SU-DHL-6 (cell line): ENCODE results near the gene CAPG.

Source experiments
- H2AFZ ChIP-seq: fragments of 200-600 bp; sonication (generic); 2 replicates; pipeline ENCODE4 v1.6.1; 2014; ENCODE audit warnings: low read depth, mild to moderate bottlenecking, moderate library complexity, mixed read lengths, antibody characterized with exemption, low read length; ENCODE audit not compliant: severe bottlenecking
- H3F3A ChIP-seq: fragments of 200-600 bp; shearing (Covaris generic); 2 replicates; pipeline ENCODE4 v1.6.0; 2016; ENCODE audit warnings: antibody characterized with exemption, mild to moderate bottlenecking; ENCODE audit not compliant: insufficient read depth
- H3K27ac ChIP-seq: fragments of 200-600 bp; sonication (generic); 2 replicates; pipeline ENCODE4 v1.5.1; 2016; ENCODE audit warnings: low read depth, mild to moderate bottlenecking, low read length, moderate library complexity, mixed read lengths
- H3K27me3 ChIP-seq: fragments of 200-600 bp; sonication (generic), shearing (Covaris generic); 2 replicates; pipeline ENCODE4 v1.6.0; 2014; ENCODE audit warnings: mild to moderate bottlenecking, low read length
- H3K36me3 ChIP-seq: fragments of 200-600 bp; sonication (generic); 2 replicates; pipeline ENCODE4 v1.6.1; 2014; ENCODE audit warnings: mild to moderate bottlenecking, low read length, mixed read lengths
- H3K4me2 ChIP-seq: fragments of 300-600, 200-600 bp; shearing (Covaris generic), sonication (generic); 2 replicates; pipeline ENCODE4 v1.6.0; 2014; ENCODE audit warnings: low read length, low read depth, mild to moderate bottlenecking; ENCODE audit not compliant: poor library complexity, severe bottlenecking
- H3K4me3 ChIP-seq: fragments of 200-600 bp; sonication (generic); 2 replicates; pipeline ENCODE4 v1.5.1; 2014; ENCODE audit warnings: antibody characterized with exemption, low read length, mild to moderate bottlenecking, mixed read lengths; ENCODE audit not compliant: insufficient read depth, poor library complexity, severe bottlenecking
- H3K79me2 ChIP-seq: fragments of 200-600 bp; sonication (generic); 2 replicates; pipeline ENCODE4 v1.6.1; 2014; ENCODE audit warnings: mild to moderate bottlenecking, low read length, moderate library complexity; ENCODE audit not compliant: insufficient read depth
- H3K9ac ChIP-seq: fragments of 200-600 bp; sonication (generic); 2 replicates; pipeline ENCODE4 v1.7.0; 2014; ENCODE audit warnings: mild to moderate bottlenecking, low read length
- H3K9me2 ChIP-seq: fragments of 200-600 bp; sonication (generic); replicated peaks from 2 replicates; pipeline ENCODE4 v1.6.1; 2014; ENCODE audit warnings: low read length; ENCODE audit not compliant: insufficient read depth
- H3K9me3 ChIP-seq: fragments of 200-600 bp; sonication (generic); 2 replicates; pipeline ENCODE4 v1.6.1; 2014; ENCODE audit warnings: low read length, mixed read lengths; ENCODE audit not compliant: insufficient read depth
- H4K20me1 ChIP-seq: fragments of 200-600 bp; sonication (generic); 2 replicates; pipeline ENCODE4 v1.6.1; 2014; ENCODE audit warnings: low read depth, mild to moderate bottlenecking, antibody characterized with exemption, low read length, moderate library complexity, mixed read lengths
- EZH2phosphoT487 ChIP-seq: fragments of 200-600 bp; sonication (generic), shearing (Covaris generic); conservative IDR thresholded peaks from 2 replicates; pipeline ENCODE4 v1.6.1; 2018; ENCODE audit warnings: mild to moderate bottlenecking, antibody characterized with exemption, low read length, moderate library complexity, mixed read lengths
- TF ChIP-seq, protein P1 (sequence below): fragments of 200-600 bp; sonication (generic); IDR thresholded peaks from one replicate; pipeline ENCODE4 v1.5.1; 2017; ENCODE audit warnings: antibody characterized with exemption, mild to moderate bottlenecking, low read length, moderate library complexity; ENCODE audit not compliant: insufficient read depth, poor library complexity, severe bottlenecking

The CAPG gene

DNA sequence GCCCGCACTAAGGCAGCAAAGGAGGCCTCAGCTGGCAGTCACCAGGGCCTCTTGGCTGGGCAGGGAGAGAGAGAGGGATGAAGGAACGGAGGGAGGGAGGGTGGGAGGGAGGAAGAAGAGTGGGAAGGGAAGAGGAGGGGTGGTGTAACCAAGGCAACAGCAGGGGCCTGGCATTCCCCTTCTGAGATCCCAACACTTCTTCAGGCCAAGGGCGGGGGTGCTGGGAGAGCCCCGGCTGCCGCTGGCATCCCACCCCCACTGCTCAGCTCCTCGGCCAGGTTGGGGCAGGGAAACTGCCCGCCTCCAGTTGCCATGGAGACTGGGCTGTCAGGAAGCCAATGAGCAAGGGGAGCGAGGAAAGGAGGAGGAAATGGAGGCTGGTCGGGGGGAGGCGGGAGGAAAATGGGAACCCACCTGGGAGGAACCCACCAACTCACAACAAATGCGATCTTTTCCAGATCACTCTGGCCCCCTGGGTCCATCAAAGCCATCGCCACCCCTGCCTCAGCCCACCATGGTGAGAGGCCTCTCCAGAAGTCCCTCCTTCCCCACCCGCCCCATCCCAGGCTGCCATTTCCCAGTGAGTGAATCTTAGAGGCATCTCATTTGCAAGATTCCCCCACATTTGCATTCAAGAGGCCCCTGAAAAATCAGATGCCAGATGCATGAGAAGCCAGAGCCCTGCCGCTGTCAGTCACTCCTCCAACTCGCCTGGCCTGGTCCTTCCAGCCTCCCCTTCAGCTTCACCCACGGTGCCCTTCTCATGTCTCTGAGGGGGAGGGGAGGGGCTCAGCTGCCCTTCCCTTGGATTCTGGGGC is 20.8 kb upstream of the CAPG start:
- Histone ChIP-seq H2AFZ (no peak overlapping the region), H3K79me2 (no peaks in the 10 kb centered on the region), H3K9ac (no peak overlapping the region), H3K36me3 (no peaks in the 10 kb centered on the region), H3F3A (no peaks in the 10 kb centered on the region), H3K4me2 (no peak overlapping the region), H3K9me3 (no peaks in the 10 kb centered on the region), H4K20me1 (no peaks in the 10 kb centered on the region), H3K27me3 (no peaks in the 10 kb centered on the region), H3K4me3 (no peak overlapping the region), H3K27ac (no peak overlapping the region), H3K9me2 (no peaks in the 10 kb centered on the region)
- no peak for TF ChIP-seq EZH2phosphoT487
- TF ChIP-seq, protein P1, sequence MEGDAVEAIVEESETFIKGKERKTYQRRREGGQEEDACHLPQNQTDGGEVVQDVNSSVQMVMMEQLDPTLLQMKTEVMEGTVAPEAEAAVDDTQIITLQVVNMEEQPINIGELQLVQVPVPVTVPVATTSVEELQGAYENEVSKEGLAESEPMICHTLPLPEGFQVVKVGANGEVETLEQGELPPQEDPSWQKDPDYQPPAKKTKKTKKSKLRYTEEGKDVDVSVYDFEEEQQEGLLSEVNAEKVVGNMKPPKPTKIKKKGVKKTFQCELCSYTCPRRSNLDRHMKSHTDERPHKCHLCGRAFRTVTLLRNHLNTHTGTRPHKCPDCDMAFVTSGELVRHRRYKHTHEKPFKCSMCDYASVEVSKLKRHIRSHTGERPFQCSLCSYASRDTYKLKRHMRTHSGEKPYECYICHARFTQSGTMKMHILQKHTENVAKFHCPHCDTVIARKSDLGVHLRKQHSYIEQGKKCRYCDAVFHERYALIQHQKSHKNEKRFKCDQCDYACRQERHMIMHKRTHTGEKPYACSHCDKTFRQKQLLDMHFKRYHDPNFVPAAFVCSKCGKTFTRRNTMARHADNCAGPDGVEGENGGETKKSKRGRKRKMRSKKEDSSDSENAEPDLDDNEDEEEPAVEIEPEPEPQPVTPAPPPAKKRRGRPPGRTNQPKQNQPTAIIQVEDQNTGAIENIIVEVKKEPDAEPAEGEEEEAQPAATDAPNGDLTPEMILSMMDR = no peak

GRCh38 chr2:85429924-85430289 is 19.7 kb upstream of the CAPG start:
- Histone ChIP-seq H3F3A (no peaks in the 10 kb centered on the region), H3K27ac (no peak overlapping the region), H3K27me3 (no peaks in the 10 kb centered on the region), H3K9me2 (no peaks in the 10 kb centered on the region), H3K4me3 (no peak overlapping the region), H3K9ac (no peak overlapping the region), H3K9me3 (no peaks in the 10 kb centered on the region), H3K4me2 (no peak overlapping the region), H2AFZ (no peak overlapping the region), H4K20me1 (no peaks in the 10 kb centered on the region), H3K79me2 (no peaks in the 10 kb centered on the region), H3K36me3 (no peaks in the 10 kb centered on the region)
- no peak for TF ChIP-seq EZH2phosphoT487
- TF ChIP-seq, protein P1 = no peak

DNA sequence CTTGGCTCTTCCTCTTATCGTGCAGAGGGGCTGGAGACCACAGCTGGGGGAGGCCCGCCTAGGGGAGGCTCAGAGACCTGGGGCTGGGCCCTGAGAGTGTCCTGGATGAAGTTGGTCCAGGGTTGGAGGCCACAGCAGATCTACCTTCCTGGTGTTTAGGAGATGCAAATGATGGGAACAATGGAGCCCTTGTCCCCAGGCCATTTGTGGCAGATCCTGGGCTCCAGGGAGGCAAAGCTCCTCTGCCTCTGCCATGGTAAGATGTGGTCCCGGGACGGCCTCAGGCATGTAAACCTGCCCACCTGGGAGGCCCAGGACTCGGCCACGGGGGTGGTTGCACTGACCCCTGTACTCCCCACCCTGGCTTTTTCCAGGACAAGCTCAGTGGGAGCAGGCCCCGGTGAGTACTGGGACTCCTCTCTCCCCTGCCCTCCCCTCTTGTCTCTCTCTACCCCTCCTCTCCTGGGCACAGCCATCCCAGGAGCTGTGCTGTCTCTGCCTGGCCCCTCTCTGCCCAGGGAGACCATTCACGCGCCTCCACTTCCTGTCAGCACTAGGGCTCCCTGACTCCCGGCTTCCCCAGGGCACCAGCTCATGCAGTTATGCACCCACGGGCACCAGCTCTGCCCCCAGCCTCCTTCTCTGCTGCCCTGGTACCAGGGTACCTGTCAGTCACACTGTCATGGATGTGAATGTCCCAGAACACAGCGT is 19.2 kb upstream of the CAPG start:
- Histone ChIP-seq H3K9me3 (no peaks in the 10 kb centered on the region), H3K27ac (no peak overlapping the region), H3K27me3 (no peaks in the 10 kb centered on the region), H3F3A (no peaks in the 10 kb centered on the region), H3K4me3 (no peak overlapping the region), H4K20me1 (no peaks in the 10 kb centered on the region), H3K36me3 (no peaks in the 10 kb centered on the region), H3K9me2 (no peaks in the 10 kb centered on the region), H2AFZ (no peak overlapping the region), H3K9ac (no peak overlapping the region), H3K4me2 (no peak overlapping the region), H3K79me2 (no peaks in the 10 kb centered on the region)
- TF ChIP-seq, protein P1 = no peak
- no peak for TF ChIP-seq EZH2phosphoT487
